ENCODE results near the gene TLCD4. TPM values are rescaled to one million over a fixed set of nuclear protein-coding genes. Genes with fewer than 3 reads are reported as not detected.

The TLCD4 gene
- total and polyA plus RNA-seq, 2 of the 13 experiments (the other 11 are each of a cell fraction or from before 2014, with no cell fraction given): 4.7 to 14.5 TPM

GRCh38 chr1:95133687-95134086 is 16.5 kb downstream of the TLCD4 start (continued):
- TF ChIP-seq ZBTB37 (CRISPR knock-in tag; IDR thresholded peaks at IDR 0.05) (0 out of 2 replicates have a peak, but pooled peaks have one; percentile 35), HDAC1 (CRISPR knock-in tag; IDR thresholded peaks at IDR 0.05) (0 out of 2 replicates have a peak, but pooled peaks have one; percentile 65), REL (CRISPR knock-in tag; conservative IDR thresholded peaks at IDR 0.05) (no peak), HDAC2 (CRISPR knock-in tag; IDR thresholded peaks at IDR 0.05) (no peak; the same call in 1 of the 2 replicates), ZNF780A (CRISPR knock-in tag; IDR thresholded peaks at IDR 0.05) (no peak), NCOA2 (CRISPR knock-in tag; IDR thresholded peaks at IDR 0.05) (peak; percentile 16; the same call in 1 of the 2 replicates), ZNF660 (CRISPR knock-in tag; IDR thresholded peaks at IDR 0.05; ENCODE audit: borderline replicate concordance, low read depth) (no peak), DPF2 (CRISPR knock-in tag; IDR thresholded peaks at IDR 0.05; ENCODE audit: borderline replicate concordance, low read depth) (0 out of 2 replicates have a peak, but pooled peaks have one; percentile 25), ZNF460 (CRISPR knock-in tag; IDR thresholded peaks at IDR 0.05; ENCODE audit: borderline replicate concordance) (no peak), ZNF709 (CRISPR knock-in tag; IDR thresholded peaks at IDR 0.05) (no peak), ZNF3 (CRISPR knock-in tag; IDR thresholded peaks at IDR 0.05) (no peak), AKAP8 (CRISPR knock-in tag; IDR thresholded peaks at IDR 0.05) (no peak), NPAS2 (CRISPR knock-in tag; IDR thresholded peaks at IDR 0.05; ENCODE audit: borderline replicate concordance) (no peak), ZNF33B (CRISPR knock-in tag; IDR thresholded peaks at IDR 0.05) (no peak), BORCS8-MEF2B (CRISPR knock-in tag; IDR thresholded peaks at IDR 0.05) (no peak; the same call in 1 of the 2 replicates), GFI1 (CRISPR knock-in tag; IDR thresholded peaks at IDR 0.05; ENCODE audit: borderline replicate concordance) (0 out of 2 replicates have a peak, but pooled peaks have one; percentile 59), NFE2L2 (IDR thresholded peaks at IDR 0.05; ENCODE audit: low read length) (no peak), ZBTB8A (CRISPR knock-in tag; IDR thresholded peaks at IDR 0.05; ENCODE audit: borderline replicate concordance, low read depth) (no peak)
- TF ChIP-seq, protein P1, sequence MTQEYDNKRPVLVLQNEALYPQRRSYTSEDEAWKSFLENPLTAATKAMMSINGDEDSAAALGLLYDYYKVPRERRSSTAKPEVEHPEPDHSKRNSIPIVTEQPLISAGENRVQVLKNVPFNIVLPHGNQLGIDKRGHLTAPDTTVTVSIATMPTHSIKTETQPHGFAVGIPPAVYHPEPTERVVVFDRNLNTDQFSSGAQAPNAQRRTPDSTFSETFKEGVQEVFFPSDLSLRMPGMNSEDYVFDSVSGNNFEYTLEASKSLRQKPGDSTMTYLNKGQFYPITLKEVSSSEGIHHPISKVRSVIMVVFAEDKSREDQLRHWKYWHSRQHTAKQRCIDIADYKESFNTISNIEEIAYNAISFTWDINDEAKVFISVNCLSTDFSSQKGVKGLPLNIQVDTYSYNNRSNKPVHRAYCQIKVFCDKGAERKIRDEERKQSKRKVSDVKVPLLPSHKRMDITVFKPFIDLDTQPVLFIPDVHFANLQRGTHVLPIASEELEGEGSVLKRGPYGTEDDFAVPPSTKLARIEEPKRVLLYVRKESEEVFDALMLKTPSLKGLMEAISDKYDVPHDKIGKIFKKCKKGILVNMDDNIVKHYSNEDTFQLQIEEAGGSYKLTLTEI (CRISPR knock-in tag; conservative IDR thresholded peaks at IDR 0.05): no peak
- TF ChIP-seq, protein P2, sequence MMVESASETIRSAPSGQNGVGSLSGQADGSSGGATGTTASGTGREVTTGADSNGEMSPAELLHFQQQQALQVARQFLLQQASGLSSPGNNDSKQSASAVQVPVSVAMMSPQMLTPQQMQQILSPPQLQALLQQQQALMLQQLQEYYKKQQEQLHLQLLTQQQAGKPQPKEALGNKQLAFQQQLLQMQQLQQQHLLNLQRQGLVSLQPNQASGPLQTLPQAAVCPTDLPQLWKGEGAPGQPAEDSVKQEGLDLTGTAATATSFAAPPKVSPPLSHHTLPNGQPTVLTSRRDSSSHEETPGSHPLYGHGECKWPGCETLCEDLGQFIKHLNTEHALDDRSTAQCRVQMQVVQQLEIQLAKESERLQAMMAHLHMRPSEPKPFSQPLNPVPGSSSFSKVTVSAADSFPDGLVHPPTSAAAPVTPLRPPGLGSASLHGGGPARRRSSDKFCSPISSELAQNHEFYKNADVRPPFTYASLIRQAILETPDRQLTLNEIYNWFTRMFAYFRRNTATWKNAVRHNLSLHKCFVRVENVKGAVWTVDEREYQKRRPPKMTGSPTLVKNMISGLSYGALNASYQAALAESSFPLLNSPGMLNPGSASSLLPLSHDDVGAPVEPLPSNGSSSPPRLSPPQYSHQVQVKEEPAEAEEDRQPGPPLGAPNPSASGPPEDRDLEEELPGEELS (CRISPR knock-in tag; IDR thresholded peaks at IDR 0.05): peak; percentile 60
- TF ChIP-seq, protein P3, sequence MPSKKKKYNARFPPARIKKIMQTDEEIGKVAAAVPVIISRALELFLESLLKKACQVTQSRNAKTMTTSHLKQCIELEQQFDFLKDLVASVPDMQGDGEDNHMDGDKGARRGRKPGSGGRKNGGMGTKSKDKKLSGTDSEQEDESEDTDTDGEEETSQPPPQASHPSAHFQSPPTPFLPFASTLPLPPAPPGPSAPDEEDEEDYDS (CRISPR knock-in tag; IDR thresholded peaks at IDR 0.05): no peak
- TF ChIP-seq, protein P4, sequence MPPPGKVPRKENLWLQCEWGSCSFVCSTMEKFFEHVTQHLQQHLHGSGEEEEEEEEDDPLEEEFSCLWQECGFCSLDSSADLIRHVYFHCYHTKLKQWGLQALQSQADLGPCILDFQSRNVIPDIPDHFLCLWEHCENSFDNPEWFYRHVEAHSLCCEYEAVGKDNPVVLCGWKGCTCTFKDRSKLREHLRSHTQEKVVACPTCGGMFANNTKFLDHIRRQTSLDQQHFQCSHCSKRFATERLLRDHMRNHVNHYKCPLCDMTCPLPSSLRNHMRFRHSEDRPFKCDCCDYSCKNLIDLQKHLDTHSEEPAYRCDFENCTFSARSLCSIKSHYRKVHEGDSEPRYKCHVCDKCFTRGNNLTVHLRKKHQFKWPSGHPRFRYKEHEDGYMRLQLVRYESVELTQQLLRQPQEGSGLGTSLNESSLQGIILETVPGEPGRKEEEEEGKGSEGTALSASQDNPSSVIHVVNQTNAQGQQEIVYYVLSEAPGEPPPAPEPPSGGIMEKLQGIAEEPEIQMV (CRISPR knock-in tag; IDR thresholded peaks at IDR 0.05; ENCODE audit: low read depth): no peak
